HG02885 (cell line): ENCODE results near the gene KCNA2.

Source experiments
- ATAC-seq: cut with Tn5 transposase; IDR thresholded peaks from one replicate; pipeline ENCODE4 v1.9.1; 2021; ENCODE audit warnings: mild to moderate bottlenecking; ENCODE audit not compliant: unreplicated experiment, poor library complexity

The KCNA2 gene

GRCh38 chr1:110605901-110606656 lies at the start of gene KCNA2:
KCNA2 (minus strand) TSS chr1:110606358; CDS start chr1:110604782, 1,576 bp downstream.
- ATAC-seq = no peak

GRCh38 chr1:110650609-110651008 lies 44.5 kb upstream of the KCNA2 start:
- no peak for ATAC-seq

DNA sequence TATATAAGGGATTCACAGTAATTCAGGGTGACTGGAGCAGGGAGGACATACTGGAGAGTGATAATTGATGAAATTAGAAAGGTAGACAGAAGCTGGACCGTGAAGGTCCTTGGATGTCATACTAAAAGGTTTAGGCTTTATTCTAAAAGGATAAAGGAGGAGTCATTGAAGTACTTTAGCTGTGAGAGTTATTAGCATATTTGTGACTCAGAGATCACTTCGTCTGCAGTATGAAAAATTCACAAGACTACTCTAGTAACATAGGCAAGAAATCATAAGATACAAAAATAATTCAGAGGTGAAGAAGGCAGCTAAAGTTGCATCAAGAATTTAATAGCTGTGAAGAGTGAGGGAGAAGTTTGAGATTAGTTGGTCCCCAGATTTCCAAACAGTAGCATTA lies 42.3 kb upstream of the KCNA2 start:
- ATAC-seq = no peak

DNA sequence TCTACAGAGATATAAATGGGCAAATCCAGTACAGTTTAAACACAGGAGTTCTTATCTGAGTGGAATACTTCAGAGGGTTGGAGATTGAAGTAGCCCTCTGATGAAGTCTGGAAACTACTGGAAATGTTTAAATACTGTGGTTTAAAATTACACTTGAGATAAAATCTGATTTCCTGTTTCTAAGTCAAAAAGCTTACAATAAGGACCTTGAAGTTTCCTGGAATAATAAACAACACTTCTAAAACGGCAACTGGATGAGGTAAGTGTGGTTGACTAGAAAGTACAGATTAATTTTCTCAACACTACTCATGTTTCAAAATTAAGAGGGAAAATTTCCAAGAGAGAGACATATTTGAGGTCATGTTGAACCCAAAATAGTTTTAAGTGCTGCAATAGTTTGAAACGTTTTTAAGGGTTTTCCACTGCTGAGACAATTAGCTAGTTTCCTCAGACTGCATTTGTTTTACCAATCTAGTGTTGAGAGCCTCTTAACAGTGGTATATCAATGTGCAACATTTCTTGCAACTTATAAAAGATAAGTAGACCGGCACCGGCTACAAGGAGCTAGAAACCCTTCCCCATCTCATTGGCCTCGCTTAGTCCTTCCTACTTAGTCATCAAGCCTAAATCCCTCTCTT lies 41.2 kb upstream of the KCNA2 start:
- ATAC-seq = no peak

DNA sequence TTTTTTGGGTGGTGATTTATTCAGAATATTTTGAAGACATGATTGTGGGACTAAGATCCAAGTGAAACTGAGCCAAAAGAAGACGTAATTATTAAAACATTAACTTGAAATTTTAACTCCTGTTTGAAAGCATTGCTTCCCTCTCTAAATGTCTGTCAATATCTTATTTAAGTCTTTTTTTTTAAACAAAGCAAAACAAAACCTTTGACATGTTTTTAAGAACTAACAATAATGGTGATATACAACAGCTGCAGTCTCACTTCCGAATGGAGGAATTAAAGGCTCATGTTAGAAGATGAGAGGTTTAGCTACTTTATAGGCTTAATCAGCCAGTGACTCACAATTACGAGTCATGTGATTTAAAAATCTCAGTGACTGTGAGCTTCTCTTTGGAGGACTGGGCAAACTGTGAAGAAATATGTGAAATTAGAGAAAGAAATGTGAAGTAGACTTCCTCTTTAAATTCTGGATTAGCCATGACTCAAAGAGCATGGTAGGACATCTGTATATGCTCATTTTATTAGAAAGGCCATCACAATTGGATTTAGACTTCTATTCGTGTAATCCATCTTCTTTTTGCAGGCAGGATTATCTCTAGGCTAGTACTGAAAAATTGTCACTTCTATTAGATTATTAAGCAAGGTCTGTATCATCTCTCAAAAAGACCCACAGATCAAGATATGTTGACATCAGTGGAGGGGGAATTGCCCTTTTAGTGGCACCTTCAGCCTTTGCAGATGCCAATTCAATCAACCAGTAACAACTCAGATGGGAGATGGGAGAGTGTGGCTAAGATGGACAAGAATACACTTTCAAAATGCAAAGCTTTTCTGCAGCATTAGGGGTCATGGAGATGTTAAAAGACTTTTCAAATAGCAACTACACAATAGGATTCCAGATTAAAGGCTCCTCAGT lies 39.9 kb upstream of the KCNA2 start:
- no peak for ATAC-seq

GRCh38 chr1:110645211-110645610 lies 39.1 kb upstream of the KCNA2 start:
- ATAC-seq = no peak

GRCh38 chr1:110643879-110644472 lies 37.8 kb upstream of the KCNA2 start:
- ATAC-seq = no peak

DNA sequence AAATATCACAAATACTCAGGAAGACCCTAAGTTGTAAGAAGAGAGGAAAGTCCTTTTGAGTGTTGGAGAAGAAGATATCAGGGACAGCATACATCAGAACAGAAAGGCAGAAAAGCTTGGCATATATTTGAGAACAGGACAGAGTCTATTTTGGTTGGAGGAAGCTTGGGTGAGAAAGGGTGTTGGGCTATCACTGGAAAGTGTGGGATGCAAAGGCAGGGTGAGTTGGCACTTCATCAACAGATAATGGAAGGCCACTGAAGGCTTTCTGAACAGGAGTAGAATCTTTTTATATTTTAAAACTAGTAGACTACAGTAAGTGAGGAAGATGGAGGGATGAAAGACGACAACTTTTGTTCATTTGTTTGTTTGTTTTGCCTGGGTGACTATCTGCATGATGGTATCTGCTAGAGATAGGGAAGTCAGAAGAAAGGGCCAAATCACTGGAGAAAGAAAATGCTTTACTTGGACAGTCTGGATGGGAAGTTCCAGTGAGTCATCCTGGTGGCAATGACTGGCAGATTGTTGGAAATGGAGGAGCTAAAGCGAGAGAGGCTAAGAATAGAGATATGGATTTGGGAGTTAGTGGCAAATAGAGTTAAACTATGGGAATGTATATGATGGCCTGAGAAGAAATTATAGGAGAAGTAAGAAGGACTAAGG lies 33.7 kb upstream of the KCNA2 start:
- no peak for ATAC-seq

DNA sequence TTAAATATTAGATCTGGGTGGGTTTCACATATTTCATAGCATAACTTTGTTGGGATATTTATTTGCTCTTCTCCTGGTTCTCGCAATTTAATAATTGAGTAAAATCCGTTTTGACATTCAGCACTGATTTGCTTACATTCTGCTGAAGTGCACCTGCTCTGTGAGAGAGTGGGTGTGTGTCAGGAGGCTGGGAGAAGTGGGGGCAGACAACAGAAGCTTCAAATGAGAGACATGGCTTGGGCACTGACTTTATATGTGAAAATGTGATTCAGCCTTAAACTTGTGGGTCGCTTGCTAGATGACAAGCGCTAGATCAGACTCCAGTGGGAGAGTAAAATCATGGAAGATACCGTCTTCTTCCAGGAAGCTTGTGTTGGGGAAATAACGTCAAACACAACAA lies 32.4 kb upstream of the KCNA2 start:
- ATAC-seq = no peak

GRCh38 chr1:110638058-110638457 lies 31.9 kb upstream of the KCNA2 start:
- no peak for ATAC-seq

- no peak for ATAC-seq
These were observed 31.3 kb upstream of the KCNA2 start for GRCh38 chr1:110637475-110637874.

DNA sequence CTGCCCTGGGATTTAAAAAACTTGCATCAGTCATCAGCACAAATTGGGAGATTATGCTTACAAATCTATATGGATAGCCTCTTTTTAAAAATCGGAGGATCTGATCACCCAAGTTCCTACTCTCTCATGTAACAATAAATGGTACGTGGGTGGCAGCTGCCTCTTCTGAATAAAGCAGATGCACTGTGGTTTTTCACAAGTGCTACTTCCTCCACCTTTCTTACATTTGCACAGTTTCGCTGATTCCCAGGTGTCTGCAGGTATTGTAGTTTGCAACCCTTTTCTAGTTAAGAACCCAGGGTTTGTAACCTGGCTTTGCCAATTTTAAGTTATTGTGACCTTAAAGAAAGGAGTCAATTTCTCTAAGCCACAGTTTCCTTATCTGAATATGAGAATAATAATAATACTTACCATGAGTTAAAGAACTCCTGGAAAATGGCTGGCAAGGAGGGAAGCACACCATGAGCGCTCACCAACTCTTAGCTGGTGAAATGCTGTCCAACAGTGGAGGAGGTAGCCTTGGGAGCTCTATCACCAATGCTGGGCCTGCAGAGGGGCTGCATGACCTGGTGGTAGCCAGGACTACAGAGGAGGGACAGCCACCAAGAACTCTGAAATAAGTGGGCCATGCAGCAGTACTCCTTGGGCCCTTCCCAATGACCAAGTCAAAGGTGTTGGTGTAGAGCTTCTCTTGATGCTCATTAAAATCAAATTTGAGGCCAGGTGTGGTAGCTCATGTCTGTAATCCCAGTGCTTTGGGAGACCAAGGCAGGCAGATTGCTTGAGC lies 30.2 kb upstream of the KCNA2 start:
- peak; percentile 31 for ATAC-seq

DNA sequence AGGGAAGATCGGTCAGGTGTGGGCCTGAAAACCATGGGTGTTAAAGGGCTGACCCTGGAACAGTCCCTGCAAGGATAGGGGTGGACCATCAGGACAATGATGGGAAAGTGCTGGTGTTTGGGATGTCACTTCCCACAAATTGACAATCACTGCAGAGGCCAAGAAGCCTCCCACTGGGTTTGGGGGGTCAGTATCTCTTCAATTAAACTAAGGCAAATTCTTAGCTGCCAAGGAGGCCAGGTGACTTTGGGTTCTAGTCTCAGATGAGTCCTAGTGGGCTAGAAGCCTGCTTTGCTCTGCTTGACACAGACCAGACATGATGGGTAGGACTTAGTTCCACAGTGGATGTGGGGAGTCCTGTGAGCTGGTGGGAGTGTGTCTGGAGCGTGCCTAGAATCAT lies 29.3 kb upstream of the KCNA2 start:
- no peak for ATAC-seq

- ATAC-seq = peak; percentile 71
These were observed 28.5 kb upstream of the KCNA2 start for GRCh38 chr1:110634455-110635311.

DNA sequence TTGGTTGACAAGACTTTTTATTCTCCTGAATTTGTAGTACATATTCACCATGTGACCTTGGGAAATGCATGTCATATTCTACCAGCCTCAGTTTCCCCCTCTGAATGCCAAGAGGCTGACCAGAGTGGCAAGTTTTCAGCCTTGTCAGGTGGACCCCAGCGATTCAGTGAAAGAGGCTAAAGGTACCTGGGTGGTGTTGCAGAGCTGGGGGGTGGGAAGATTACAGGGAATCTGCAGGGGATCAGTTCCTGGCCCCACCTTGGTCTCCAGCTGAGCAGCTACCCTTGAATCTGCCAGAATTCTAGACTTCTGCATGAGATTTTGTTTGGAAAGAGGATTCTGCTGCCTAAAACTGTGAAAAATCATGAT lies 27.9 kb upstream of the KCNA2 start:
- ATAC-seq = no peak

DNA sequence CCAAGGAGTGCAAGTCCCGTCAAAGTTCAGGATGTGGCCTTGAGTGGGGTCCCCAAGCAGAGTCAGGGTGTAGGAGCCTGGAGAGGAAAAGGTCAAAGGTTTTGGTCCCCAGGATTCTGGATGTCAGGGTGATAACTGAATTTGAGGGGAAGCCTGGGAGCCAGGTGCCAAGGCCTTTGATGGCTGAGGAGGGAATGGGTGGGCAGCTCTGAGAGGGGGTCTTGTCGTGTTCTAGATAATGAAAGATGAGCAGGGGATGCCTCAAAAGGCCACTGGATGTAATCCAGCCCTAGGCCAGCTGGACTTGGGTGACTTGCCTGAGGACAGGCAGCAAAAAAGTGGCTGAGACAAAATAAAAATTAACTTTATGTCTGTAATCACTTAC lies 27.5 kb upstream of the KCNA2 start:
- no peak for ATAC-seq

- no peak for ATAC-seq
These were observed 25.9 kb upstream of the KCNA2 start for GRCh38 chr1:110631836-110632620.
